Measurements from ENCODE around the gene COX20. TPM values are rescaled to one million over a fixed set of nuclear protein-coding genes. Genes with fewer than 3 reads are reported as not detected.

COX20 gene
- polyA plus RNA-seq, 1 donor (not counting 4 experiments of a cell fraction or from before 2014, with no cell fraction given), result 66.1 TPM

- Histone ChIP-seq H3K4me1 (ENCODE audit: control insufficient read depth, extremely low read depth, insufficient read depth, low read length) (no peaks in the 10 kb centered on the region), H3K27me3 (ENCODE audit: control insufficient read depth, extremely low read depth, insufficient read depth, low read length) (no peaks in the 10 kb centered on the region), H3K27ac (ENCODE audit: control insufficient read depth, insufficient read depth, low read length) (no peak overlapping the region), H3K36me3 (ENCODE audit: control insufficient read depth in 2 of 2, extremely low read depth in 1 of 2, insufficient read depth in 2 of 2, low read length in 2 of 2) (no peaks in the 10 kb centered on the region), H2AFZ (ENCODE audit: control insufficient read depth, low read length) (no peak overlapping the region), H3K9me1 (ENCODE audit: control insufficient read depth, extremely low read depth, insufficient read depth, low read length) (no peaks in the 10 kb centered on the region), H3K79me2 (ENCODE audit: control insufficient read depth, insufficient read depth, low read length) (no peaks in the 10 kb centered on the region), H3K4me3 (ENCODE audit: control insufficient read depth in 2 of 3, extremely low read depth in 1 of 3, insufficient read depth in 2 of 3, low read depth in 1 of 3, low read length in 3 of 3) (no peak overlapping the region), H3K9ac (ENCODE audit: control insufficient read depth, extremely low read depth, insufficient read depth, low read length) (no peak overlapping the region), H4K20me1 (ENCODE audit: control insufficient read depth, extremely low read depth, insufficient read depth, low read length) (no peaks in the 10 kb centered on the region), H3K4me2 (ENCODE audit: control insufficient read depth, extremely low read depth, insufficient read depth, low read depth, low read length) (no peak overlapping the region), H3K9me3 (ENCODE audit: control insufficient read depth, low read depth, low read length) (no peaks in the 10 kb centered on the region)
- no peak for TF ChIP-seq CTCF (optimal IDR thresholded peaks at IDR 0.05 in 1 of 3, IDR thresholded peaks at IDR 0.05 in 1 of 3, conservative IDR thresholded peaks at IDR 0.05 in 1 of 3; ENCODE audit: extremely low read depth in 1 of 3, insufficient read depth in 2 of 3, low read length in 3 of 3)
- TF ChIP-seq EZH2 (IDR thresholded peaks at IDR 0.05; ENCODE audit: low read length), result no peak
- FAIRE-seq (no peak), DNase-seq (ENCODE audit: low read depth, low spot score) (no peak)
- dilution Hi-C loops (cut with MboI; ENCODE audit: extremely low pct_ligation_motif_present, low sequenced_read_pairs), result no loop called here
Measured at GRCh38 chr1:244810221-244810620, 25.2 kb upstream of the COX20 start.

GRCh38 chr1:244813327-244813726 is 22.1 kb upstream of the COX20 start:
- Histone ChIP-seq H3K4me1 (ENCODE audit: control insufficient read depth, extremely low read depth, insufficient read depth, low read length) (no peaks in the 10 kb centered on the region), H3K9me3 (ENCODE audit: control insufficient read depth, low read depth, low read length) (no peaks in the 10 kb centered on the region), H3K79me2 (ENCODE audit: control insufficient read depth, insufficient read depth, low read length) (no peaks in the 10 kb centered on the region), H2AFZ (ENCODE audit: control insufficient read depth, low read length) (no peak overlapping the region), H3K4me2 (ENCODE audit: control insufficient read depth, extremely low read depth, insufficient read depth, low read depth, low read length) (no peak overlapping the region), H3K4me3 (ENCODE audit: control insufficient read depth in 2 of 3, extremely low read depth in 1 of 3, insufficient read depth in 2 of 3, low read depth in 1 of 3, low read length in 3 of 3) (no peak overlapping the region), H3K9ac (ENCODE audit: control insufficient read depth, extremely low read depth, insufficient read depth, low read length) (no peak overlapping the region), H3K9me1 (ENCODE audit: control insufficient read depth, extremely low read depth, insufficient read depth, low read length) (no peaks in the 10 kb centered on the region), H4K20me1 (ENCODE audit: control insufficient read depth, extremely low read depth, insufficient read depth, low read length) (no peaks in the 10 kb centered on the region), H3K27me3 (ENCODE audit: control insufficient read depth, extremely low read depth, insufficient read depth, low read length) (no peaks in the 10 kb centered on the region), H3K36me3 (ENCODE audit: control insufficient read depth in 2 of 2, extremely low read depth in 1 of 2, insufficient read depth in 2 of 2, low read length in 2 of 2) (no peaks in the 10 kb centered on the region), H3K27ac (ENCODE audit: control insufficient read depth, insufficient read depth, low read length) (no peak overlapping the region)
- dilution Hi-C loops (cut with MboI; ENCODE audit: extremely low pct_ligation_motif_present, low sequenced_read_pairs), result no loop called here
- no peak for TF ChIP-seq EZH2 (IDR thresholded peaks at IDR 0.05; ENCODE audit: low read length)
- no peak for TF ChIP-seq CTCF (optimal IDR thresholded peaks at IDR 0.05 in 1 of 3, IDR thresholded peaks at IDR 0.05 in 1 of 3, conservative IDR thresholded peaks at IDR 0.05 in 1 of 3; ENCODE audit: extremely low read depth in 1 of 3, insufficient read depth in 2 of 3, low read length in 3 of 3)
- DNase-seq (ENCODE audit: low read depth, low spot score) (no peak), FAIRE-seq (no peak)

Measured in keratinocyte (primary cell).